ENCODE results near the gene PTPRS. TPM values are rescaled to one million over a fixed set of nuclear protein-coding genes. Genes with fewer than 3 reads are reported as not detected.
A peak's percentile ranks its signal among the peaks of the same experiment; 100 is the strongest.
"Not testable (repeated sequence)": the region's sequence is repeated elsewhere in the genome, so short reads cannot be mapped to it uniquely, and the experiment has no call there.

Gene PTPRS
- total RNA-seq, 1 experiment from 2014 or later = 96.6 TPM

DNA sequence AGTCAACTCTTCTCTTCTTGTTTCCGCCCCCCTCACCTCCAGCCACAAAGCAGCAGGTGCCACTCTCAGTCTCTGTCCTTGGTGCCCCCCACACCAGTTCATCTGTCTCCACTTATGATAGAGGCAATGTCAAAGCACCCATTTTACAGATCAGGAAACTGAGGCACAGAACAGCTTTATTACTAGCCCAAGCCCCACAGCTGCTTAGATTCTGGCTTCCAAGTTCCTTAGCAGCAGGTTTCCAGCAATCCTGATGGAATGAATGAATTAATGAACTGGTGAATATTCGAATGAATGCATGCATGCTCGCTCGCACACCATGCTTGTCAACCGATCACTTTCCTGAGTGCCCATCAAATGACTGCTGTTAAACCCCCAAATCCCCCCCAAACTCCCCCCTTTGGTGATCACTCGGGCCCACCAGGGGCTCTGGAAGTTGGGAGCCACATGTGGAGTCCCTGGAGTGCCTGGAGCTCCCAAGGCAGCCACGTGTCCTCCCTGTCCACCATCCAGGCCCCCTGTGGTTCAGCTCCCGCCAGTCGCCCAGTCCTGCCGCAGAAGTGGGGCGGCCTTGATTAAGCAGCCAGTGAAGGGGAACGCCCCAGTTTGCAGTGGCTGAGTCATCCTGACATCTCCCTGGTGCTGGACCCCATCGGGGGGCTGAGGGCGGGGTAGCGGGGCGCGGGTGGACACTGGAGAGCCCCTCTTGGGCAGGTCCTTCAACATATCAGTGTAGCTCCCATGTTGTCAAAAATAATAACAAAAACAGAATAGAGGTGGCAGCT, 6.8 kb downstream of the PTPRS start:
- peak; percentile 23 for DNase-seq (ENCODE audit: low read depth)

GRCh38 chr19:5332501-5332900, 8.1 kb downstream of the PTPRS start:
- no peak for DNase-seq (ENCODE audit: low read depth)

- no peak for DNase-seq (ENCODE audit: low read depth)
Observed at GRCh38 chr19:5331790-5332189, 8.8 kb downstream of the PTPRS start.

- no peak for DNase-seq (ENCODE audit: low read depth)
Observed at GRCh38 chr19:5330307-5330720, 10.3 kb downstream of the PTPRS start.

- no peak for DNase-seq (ENCODE audit: low read depth)
Observed at GRCh38 chr19:5329141-5329540, 11.5 kb downstream of the PTPRS start.

- DNase-seq (ENCODE audit: low read depth) = not testable (repeated sequence)
Observed at GRCh38 chr19:5328407-5328806, 12.2 kb downstream of the PTPRS start.

DNA sequence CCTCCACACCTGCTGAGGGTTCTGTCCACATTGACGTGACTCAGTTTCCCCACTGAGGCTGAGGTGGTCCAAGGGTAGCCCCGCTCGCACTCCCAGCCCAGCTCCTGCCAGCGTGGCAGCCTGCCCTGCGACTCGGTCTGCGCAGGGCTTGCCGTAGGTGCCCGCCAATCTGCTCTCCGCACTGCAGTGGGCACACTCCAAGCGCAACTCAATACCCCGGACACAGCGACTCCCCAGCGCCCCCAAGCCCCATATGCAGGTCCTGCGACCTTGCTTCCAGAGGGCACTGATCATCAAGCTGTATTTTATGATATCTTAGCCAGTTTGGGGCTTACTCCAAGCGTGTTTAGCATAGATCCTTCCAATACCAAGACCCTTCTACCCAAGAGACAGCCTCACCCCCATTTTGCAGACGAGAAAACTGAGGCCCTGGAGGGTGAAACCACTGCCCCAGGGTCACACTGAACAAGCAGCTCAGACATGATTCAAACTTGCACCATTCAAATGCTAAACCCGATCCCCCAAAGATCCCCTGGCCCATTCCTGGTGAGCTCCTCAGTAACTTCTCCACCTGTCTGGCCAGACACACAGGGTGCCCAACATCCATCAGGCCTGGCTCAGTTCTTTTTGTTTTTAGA, 13.5 kb downstream of the PTPRS start:
- DNase-seq (ENCODE audit: low read depth) = no peak

DNA sequence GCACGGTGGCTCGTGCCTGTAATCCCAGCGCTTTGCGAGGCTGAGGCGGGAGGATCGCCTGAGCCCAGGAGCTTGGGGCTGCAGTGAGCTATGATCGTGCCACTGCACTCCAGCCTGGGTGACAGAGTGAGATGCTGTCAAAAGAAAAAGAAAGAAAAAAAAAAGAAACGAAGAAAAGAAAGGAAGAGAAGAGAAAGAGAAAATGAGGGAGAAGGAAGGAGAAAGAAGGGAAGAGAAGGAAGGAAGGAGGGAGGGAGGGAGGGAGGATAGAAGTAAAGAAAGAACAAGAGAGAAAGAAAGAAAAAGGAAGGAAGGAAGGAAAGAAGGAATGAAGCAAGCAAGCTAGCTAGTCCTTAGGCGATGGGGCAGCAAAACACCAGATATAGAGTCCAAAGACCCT, 14.1 kb downstream of the PTPRS start:
- no peak for DNase-seq (ENCODE audit: low read depth)

DNA sequence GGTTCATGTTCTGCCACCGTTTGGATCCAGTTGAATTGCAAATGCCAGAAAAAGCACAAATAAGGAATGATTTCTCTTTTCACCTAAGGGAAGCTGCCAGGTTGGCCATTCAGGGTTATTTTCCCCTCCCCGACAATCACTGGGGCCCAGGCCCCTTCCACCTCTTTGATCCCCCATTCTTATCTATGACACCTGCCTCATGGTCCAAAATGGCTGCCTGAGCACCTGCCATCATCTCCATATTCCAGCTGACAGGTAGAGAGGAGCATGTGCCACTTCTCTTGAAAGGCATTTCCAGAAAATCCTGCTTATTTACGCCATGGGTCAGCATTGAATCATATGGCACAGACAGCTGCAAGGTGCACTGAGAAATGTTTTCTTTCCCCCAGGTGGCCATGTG, 15.7 kb downstream of the PTPRS start:
- DNase-seq (ENCODE audit: low read depth) = no peak

DNA sequence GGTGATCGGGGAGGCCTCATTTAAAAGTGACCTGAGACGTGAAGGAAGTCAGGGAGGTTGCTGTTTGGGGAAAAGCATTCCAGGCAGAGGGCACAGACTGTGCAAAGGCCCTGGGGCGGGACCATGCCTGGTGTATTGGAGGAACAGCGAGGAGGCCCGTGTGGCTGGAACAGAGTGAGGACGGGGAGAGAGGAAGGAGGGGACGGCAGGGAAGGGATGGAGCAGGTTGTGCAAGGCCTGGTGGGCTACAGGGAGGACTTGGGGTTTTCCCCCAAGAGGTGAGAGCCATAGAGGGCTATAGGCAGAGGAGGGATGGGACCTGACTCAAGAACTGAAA, 17.2 kb downstream of the PTPRS start:
- no peak for DNase-seq (ENCODE audit: low read depth)

DNA sequence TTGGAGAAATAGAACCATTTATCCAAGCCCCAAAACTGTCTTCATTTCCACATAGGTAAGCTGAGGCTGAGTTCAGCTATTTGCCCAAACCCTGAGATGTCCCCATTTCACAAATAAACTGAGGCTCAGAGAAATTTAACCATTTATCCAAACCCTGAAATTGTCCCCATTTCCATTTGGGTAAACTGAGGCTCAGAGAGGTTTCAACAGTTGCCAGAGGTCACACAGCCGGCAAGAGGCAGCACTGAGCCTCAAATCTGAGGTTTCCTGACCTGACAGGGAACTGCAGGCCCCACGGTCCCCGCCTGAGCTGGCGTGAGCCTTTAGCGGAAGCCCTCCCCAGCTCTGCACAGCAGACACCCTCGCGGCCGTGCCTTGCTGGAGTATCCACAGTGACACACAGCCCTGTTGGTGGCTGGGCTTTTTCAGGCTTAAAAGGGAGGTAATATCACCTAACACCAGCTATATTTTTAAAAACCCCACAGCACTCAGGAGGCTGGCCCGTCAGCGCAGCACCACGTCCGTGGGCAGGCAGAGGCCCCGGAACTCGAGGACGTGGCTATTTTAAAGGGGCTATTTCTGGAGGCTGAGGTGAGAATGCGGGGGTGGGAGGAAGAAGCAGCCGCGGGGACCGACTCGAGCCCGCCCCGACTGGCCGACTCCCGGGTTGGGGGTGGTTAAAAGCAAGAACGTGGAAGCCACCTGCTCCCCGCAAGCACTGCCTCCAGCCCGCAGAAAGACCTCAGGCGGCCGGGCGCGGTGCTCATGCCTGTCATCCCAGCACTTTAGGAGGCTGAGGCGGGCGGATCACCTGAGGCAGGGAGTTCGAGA, 18.5 kb downstream of the PTPRS start:
- DNase-seq (ENCODE audit: low read depth) = peak; percentile 34

- no peak for DNase-seq (ENCODE audit: low read depth)
Observed at GRCh38 chr19:5321066-5321642, 19.5 kb downstream of the PTPRS start.

- DNase-seq (ENCODE audit: low read depth) = no peak
Observed at GRCh38 chr19:5319516-5319915, 21.1 kb downstream of the PTPRS start.

GRCh38 chr19:5318306-5318705, 22.3 kb downstream of the PTPRS start:
- DNase-seq (ENCODE audit: low read depth) = no peak

DNA sequence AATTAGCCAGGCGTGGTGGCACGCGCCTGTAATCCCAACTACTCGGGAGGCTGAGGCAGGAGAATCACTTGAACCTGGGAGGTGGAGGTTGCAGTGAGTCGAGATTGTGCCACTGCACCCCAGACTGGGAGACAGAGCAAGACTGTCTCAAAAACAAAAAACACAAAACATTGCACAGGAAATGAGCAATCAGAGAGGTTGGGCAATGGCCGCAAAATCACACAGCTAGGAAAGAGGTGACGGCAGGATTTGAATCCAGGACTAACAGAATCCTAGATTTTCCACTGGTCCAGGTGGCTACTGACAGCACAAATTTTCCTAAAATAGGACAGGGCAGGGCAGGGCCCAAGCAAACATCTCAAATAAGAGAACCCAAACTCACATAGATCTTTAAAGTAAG, 23.3 kb downstream of the PTPRS start:
- no peak for DNase-seq (ENCODE audit: low read depth)

- no peak for DNase-seq (ENCODE audit: low read depth)
Observed at GRCh38 chr19:5316138-5316537, 24.5 kb downstream of the PTPRS start.

- no peak for DNase-seq (ENCODE audit: low read depth)
Observed at GRCh38 chr19:5314907-5315298, 25.7 kb downstream of the PTPRS start.

GRCh38 chr19:5314012-5314906, 26.4 kb downstream of the PTPRS start:
- peak; percentile 74 for DNase-seq (ENCODE audit: low read depth)

DNA sequence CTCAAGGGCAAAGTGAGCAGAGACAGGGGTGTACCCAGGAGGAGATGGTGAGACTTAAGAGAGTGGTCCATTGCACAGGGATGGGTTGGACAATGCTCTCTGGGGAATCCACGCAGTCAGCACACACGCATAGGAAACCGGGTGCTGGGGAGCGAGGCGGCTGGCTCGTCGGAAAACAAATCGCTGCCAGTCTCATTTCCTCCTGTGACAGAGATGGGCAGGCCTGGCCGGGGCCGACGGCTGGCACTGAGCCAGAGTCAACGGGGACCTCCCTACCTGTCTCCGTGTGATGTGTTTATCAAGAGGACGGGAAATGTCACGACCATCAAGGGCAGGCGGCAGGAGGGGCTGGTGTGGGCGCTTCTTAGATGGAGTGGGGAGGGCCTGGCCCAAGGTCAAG, 27.3 kb downstream of the PTPRS start:
- DNase-seq (ENCODE audit: low read depth) = no peak

GRCh38 chr19:5312058-5312457, 28.6 kb downstream of the PTPRS start:
- DNase-seq (ENCODE audit: low read depth) = no peak

GRCh38 chr19:5309438-5310204, 31.0 kb downstream of the PTPRS start:
- peak; percentile 32 for DNase-seq (ENCODE audit: low read depth)
